Neural cell (in vitro differentiated cells): ENCODE data around the gene NHSL2. TPM values are rescaled to one million over a fixed set of nuclear protein-coding genes. Genes with fewer than 3 reads are reported as not detected.

Experiments
- H2AFZ ChIP-seq: fragments of 200-600, 300-800 bp; sonication (generic), shearing (Covaris generic); 2 replicates; pipeline ENCODE4 v1.6.0; 2014; ENCODE audit warnings: low read depth, mild to moderate bottlenecking, antibody characterized with exemption, low read length, moderate library complexity
- H3F3A ChIP-seq: fragments of 200-600 bp; shearing (Covaris generic); 2 replicates; pipeline ENCODE4 v1.6.1; 2016; ENCODE audit warnings: mild to moderate bottlenecking, moderate library complexity, mixed read lengths, antibody characterized with exemption, low read length; ENCODE audit not compliant: insufficient read depth, poor library complexity, severe bottlenecking
- H3K27ac ChIP-seq: fragments of 200-600, 300-800 bp; sonication (generic), shearing (Covaris generic); 2 replicates; pipeline ENCODE4 v1.5.1; 2014; ENCODE audit warnings: mild to moderate bottlenecking, low read length, moderate library complexity
- H3K27me3 ChIP-seq: fragments of 300-800, 200-600 bp; sonication (generic), shearing (Covaris generic); 2 replicates; pipeline ENCODE4 v1.6.0; 2014; ENCODE audit warnings: mild to moderate bottlenecking, low read depth, low read length, moderate library complexity; ENCODE audit not compliant: insufficient read depth
- H3K36me3 ChIP-seq: fragments of 300-800, 200-600 bp; sonication (generic), shearing (Covaris generic); 2 replicates; pipeline ENCODE4 v1.5.1; 2014; ENCODE audit warnings: mild to moderate bottlenecking, antibody characterized with exemption, low read length, moderate library complexity; ENCODE audit not compliant: insufficient read depth
- H3K4me2 ChIP-seq: fragments of 300-800, 200-600 bp; sonication (generic), shearing (Covaris generic); 2 replicates; pipeline ENCODE4 v1.6.0; 2014; ENCODE audit warnings: mild to moderate bottlenecking, low read length
- H3K4me3 ChIP-seq: fragments of 300-800, 200-600 bp; sonication (generic), shearing (Covaris generic); 2 replicates; pipeline ENCODE4 v1.5.1; 2014; ENCODE audit warnings: mild to moderate bottlenecking, low read length, moderate library complexity
- H3K79me2 ChIP-seq: fragments of 200-600 bp; shearing (Covaris generic); replicated peaks from 2 replicates; pipeline ENCODE4 v1.6.0; 2014; ENCODE audit warnings: mild to moderate bottlenecking, low read length, moderate library complexity; ENCODE audit not compliant: insufficient read depth
- H3K9ac ChIP-seq: fragments of 300-800, 200-600 bp; sonication (generic), shearing (Covaris generic); 2 replicates; pipeline ENCODE4 v1.6.1; 2016; ENCODE audit warnings: mild to moderate bottlenecking, low read length, mixed read lengths
- H3K9me2 ChIP-seq: fragments of 200-600 bp; shearing (Covaris generic); 2 replicates; pipeline ENCODE4 v1.6.1; 2016; ENCODE audit warnings: mild to moderate bottlenecking, low read length, mixed read lengths; ENCODE audit not compliant: insufficient read depth
- H3K9me3 ChIP-seq: fragments of 200-600, 300-800 bp; sonication (generic), shearing (Covaris generic); 2 replicates; pipeline ENCODE4 v1.6.1; 2016; ENCODE audit warnings: mild to moderate bottlenecking, mixed run types, low read length, moderate library complexity, mixed read lengths
- H4K20me1 ChIP-seq: fragments of 200-600 bp; shearing (Covaris generic); 2 replicates; pipeline ENCODE4 v1.6.1; 2016; ENCODE audit warnings: mild to moderate bottlenecking, mixed run types; ENCODE audit not compliant: insufficient read depth
- CTCF ChIP-seq: fragments of 450-650 bp; IDR thresholded peaks from 2 replicates; pipeline ENCODE4 v1.5.1; 2014; ENCODE audit warnings: antibody characterized with exemption, mild to moderate bottlenecking, moderate library complexity; ENCODE audit not compliant: poor library complexity, severe bottlenecking
- EP300 ChIP-seq: fragments of 450-650 bp; conservative IDR thresholded peaks from 2 replicates; pipeline ENCODE4 v1.6.1; 2014; ENCODE audit warnings: antibody characterized with exemption, mild to moderate bottlenecking, moderate library complexity; ENCODE audit not compliant: poor library complexity, severe bottlenecking
- EZH2 ChIP-seq: fragments of 200-600, 300-800 bp; shearing (Covaris generic), sonication (generic); IDR thresholded peaks from 2 replicates; pipeline ENCODE4 v1.6.1; 2014; ENCODE audit warnings: antibody characterized with exemption, low read length, borderline replicate concordance, mild to moderate bottlenecking; ENCODE audit not compliant: insufficient read depth, poor library complexity, severe bottlenecking
- MXI1 ChIP-seq: fragments of 450-650 bp; conservative IDR thresholded peaks from 2 replicates; pipeline ENCODE4 v1.6.1; 2014; ENCODE audit warnings: antibody characterized with exemption, mild to moderate bottlenecking; ENCODE audit not compliant: poor library complexity, severe bottlenecking
- POLR2AphosphoS5 ChIP-seq: IDR thresholded peaks from 2 replicates; pipeline ENCODE4 v1.6.1; 2012
- RAD21 ChIP-seq: fragments of 450-650 bp; conservative IDR thresholded peaks from 2 replicates; pipeline ENCODE4 v1.6.1; 2014; ENCODE audit warnings: antibody characterized with exemption, mild to moderate bottlenecking, moderate library complexity
- REST ChIP-seq: IDR thresholded peaks from 2 replicates; pipeline ENCODE4 v1.6.1; 2012; ENCODE audit warnings: borderline replicate concordance
- SMC3 ChIP-seq: fragments of 450-650 bp; conservative IDR thresholded peaks from 2 replicates; pipeline ENCODE4 v1.6.1; 2014; ENCODE audit warnings: antibody characterized with exemption, mild to moderate bottlenecking, moderate library complexity; ENCODE audit not compliant: poor library complexity
- TAF1 ChIP-seq: IDR thresholded peaks from 2 replicates; pipeline ENCODE4 v1.6.1; 2012; ENCODE audit warnings: low read depth
- polyA plus RNA-seq: library from polyadenylated mRNA; depleted of rRNA; stranded (reverse); fragments of >200 nt; gene quantifications from 2 replicates; pipeline ENCODE4 v1.2.3, GENCODE V29; 2014

The NHSL2 gene
- polyA plus RNA-seq, 1 donor from 2014 or later = 0.87 TPM

DNA sequence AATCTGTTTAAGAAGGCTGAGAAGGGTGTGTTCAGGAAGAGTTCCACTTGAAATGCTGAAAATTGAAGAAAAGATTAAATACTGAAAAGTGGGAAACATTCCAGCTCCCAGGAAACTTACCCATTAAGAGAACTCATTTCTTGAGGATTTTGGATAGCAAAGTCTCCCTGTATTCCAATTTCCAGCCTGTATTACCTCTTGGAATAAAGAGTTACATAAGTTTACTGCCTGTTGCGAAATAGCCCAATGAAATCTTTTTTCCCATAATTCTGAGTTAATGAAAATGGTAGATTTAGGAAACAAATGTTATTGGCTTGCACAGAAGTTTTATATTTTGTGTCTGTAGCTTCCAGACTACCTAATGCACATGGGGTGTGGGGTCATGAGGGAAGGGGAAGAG, 12.0 kb downstream of the NHSL2 start:
- Histone ChIP-seq H3K27me3 (no peaks in the 10 kb centered on the region), H3K79me2 (no peaks in the 10 kb centered on the region), H3K9me2 (no peaks in the 10 kb centered on the region), H3F3A (no peaks in the 10 kb centered on the region), H3K9ac (no peak overlapping the region), H3K4me3 (no peak overlapping the region), H2AFZ (no peak overlapping the region), H3K9me3 (no peaks in the 10 kb centered on the region), H3K36me3 (no peaks in the 10 kb centered on the region), H4K20me1 (no peaks in the 10 kb centered on the region), H3K4me2 (no peak overlapping the region), H3K27ac (no peak overlapping the region)
- no peak for TF ChIP-seq TAF1
- no peak for TF ChIP-seq REST
- TF ChIP-seq EZH2 = no peak
- TF ChIP-seq MXI1 = no peak
- no peak for TF ChIP-seq CTCF
- TF ChIP-seq EP300 = no peak

DNA sequence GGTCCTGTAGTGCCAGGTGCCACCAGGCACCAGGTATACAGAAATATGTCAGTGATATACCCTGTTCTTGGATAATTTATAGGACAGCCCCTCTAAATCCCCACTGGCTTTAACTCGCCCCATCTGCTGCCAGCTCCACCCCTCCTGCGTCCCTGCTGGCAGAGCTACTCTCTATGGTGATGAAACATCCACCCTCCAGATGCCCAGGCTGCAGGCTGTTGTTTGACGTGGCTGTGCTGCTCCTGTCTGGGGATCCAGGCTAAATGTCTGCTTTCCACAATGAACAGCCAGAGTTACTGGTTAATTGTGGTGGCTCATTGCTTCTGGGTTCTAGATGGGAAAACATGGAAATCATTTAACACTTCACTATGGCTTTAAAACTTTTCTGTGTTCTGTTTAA, 12.9 kb downstream of the NHSL2 start:
- no peaks in the 10 kb centered on the region for H3K9me3 ChIP-seq
- no peaks in the 10 kb centered on the region for H3K36me3 ChIP-seq
- no peak overlapping the region for H3K4me3 ChIP-seq
- H4K20me1 ChIP-seq = no peaks in the 10 kb centered on the region
- no peaks in the 10 kb centered on the region for H3K79me2 ChIP-seq
- H3K9me2 ChIP-seq = no peaks in the 10 kb centered on the region
- H3K4me2 ChIP-seq = no peak overlapping the region
- no peak for TF ChIP-seq REST
- no peak for TF ChIP-seq MXI1
- TF ChIP-seq POLR2AphosphoS5 = no peak
- TF ChIP-seq TAF1 = no peak
- TF ChIP-seq SMC3 = no peak
- no peak for TF ChIP-seq CTCF
- no peak for TF ChIP-seq EZH2
- no peak for TF ChIP-seq RAD21
- no peak for TF ChIP-seq EP300
- no peak overlapping the region for H3K9ac ChIP-seq
- H3K27ac ChIP-seq = no peak overlapping the region
- no peak overlapping the region for H2AFZ ChIP-seq
- no peaks in the 10 kb centered on the region for H3F3A ChIP-seq
- no peaks in the 10 kb centered on the region for H3K27me3 ChIP-seq
